GM12801 (cell line): ENCODE data around the gene DNAI1.

Experiments
- CTCF ChIP-seq: IDR thresholded peaks from one replicate; pipeline ENCODE4 v1.5.1; 2011; ENCODE audit warnings: control low read depth; ENCODE audit not compliant: insufficient read length; ENCODE audit errors: extremely low read depth

DNAI1 gene

GRCh38 chr9:34493972-34494535 is 35.4 kb downstream of the DNAI1 start:
- no peak for TF ChIP-seq CTCF

GRCh38 chr9:34496149-34496712 is 37.6 kb downstream of the DNAI1 start:
- no peak for TF ChIP-seq CTCF

GRCh38 chr9:34498553-34498952 is 39.9 kb downstream of the DNAI1 start:
- no peak for TF ChIP-seq CTCF

GRCh38 chr9:34499076-34499475 is 40.5 kb downstream of the DNAI1 start:
- no peak for TF ChIP-seq CTCF

GRCh38 chr9:34500623-34501267 is 42.1 kb downstream of the DNAI1 start:
- TF ChIP-seq CTCF = peak; percentile 92

- no peak for TF ChIP-seq CTCF
Measured at GRCh38 chr9:34501372-34501771, 42.8 kb downstream of the DNAI1 start.

GRCh38 chr9:34501889-34502425 is 43.4 kb downstream of the DNAI1 start:
- TF ChIP-seq CTCF = no peak
